B cell (primary cell): ENCODE data around the gene ASTN2. TPM values are rescaled to one million over a fixed set of nuclear protein-coding genes. Genes with fewer than 3 reads are reported as not detected.

Experiments used
- ATAC-seq: fragments of 200-7000 bp; cut with Tn5 transposase; one replicate; pipeline ENCODE4 v1.10.0; 2021; ENCODE audit warnings: low read depth, mild to moderate bottlenecking, moderate number of reproducible peaks, moderate library complexity
- CTCF ChIA-PET: fragments of 350-600 bp; sonication (Branson Sonifier 250); formaldehyde crosslinking; loops from one replicate; lab custom pipeline; 2021; ENCODE audit warnings: antibody characterized with exemption, inconsistent platforms; lab: Charles Lee
- POLR2A ChIA-PET: fragments of 350-600 bp; sonication (Branson Sonifier 250); formaldehyde crosslinking; loops from one replicate; lab custom pipeline; 2021; ENCODE audit warnings: antibody characterized with exemption; lab: Charles Lee
- DNase-seq: peaks from one replicate; pipeline ENCODE4 v3.0.0; 2013
- H2AFZ ChIP-seq: 2 replicates; pipeline ENCODE4 v1.6.1; 2012; ENCODE audit warnings: mild to moderate bottlenecking, low read depth, low read length; ENCODE audit not compliant: insufficient read depth, poor library complexity, severe bottlenecking
- H3K27ac ChIP-seq, 2 donors: 1 replicate in 1 of 2; 2 replicates in 1 of 2; pipeline ENCODE4 v1.5.1; 2012 to 2013; ENCODE audit warnings: low read length in 2 of 2, mild to moderate bottlenecking in 2 of 2, moderate library complexity in 1 of 2
- H3K27me3 ChIP-seq, 4 experiments: fragments of 200-600 bp in 1 of 4; sonication (generic) in 1 of 4; replicated peaks in 1 of 4; 1 replicate in 2 of 4; 2 replicates in 2 of 4; pipeline versions ENCODE4 v1.6.1 to v1.7.0; 2013 to 2016; ENCODE audit warnings: low read length in 3 of 4, mild to moderate bottlenecking in 2 of 4, mixed read lengths in 1 of 4, moderate library complexity in 1 of 4; ENCODE audit not compliant: insufficient read depth in 4 of 4, control insufficient read depth in 3 of 4; ENCODE audit errors: control extremely low read depth in 1 of 4
- H3K36me3 ChIP-seq, 2 experiments: replicated peaks in 1 of 2; 1 replicate in 1 of 2; 2 replicates in 1 of 2; pipeline versions ENCODE4 v1.6.1 to v1.7.1; 2013; ENCODE audit warnings: low read length in 1 of 2; ENCODE audit not compliant: insufficient read depth in 2 of 2, control insufficient read depth in 1 of 2; ENCODE audit errors: control extremely low read depth in 1 of 2, extremely low read depth in 1 of 2
- H3K4me1 ChIP-seq, 2 donors: fragments of 200-600 bp in 1 of 2; sonication (generic) in 1 of 2; 1 replicate in 1 of 2; 2 replicates in 1 of 2; pipeline versions ENCODE4 v1.5.1 to v1.6.1; 2013 to 2017; ENCODE audit warnings: low read length in 2 of 2; ENCODE audit not compliant: control insufficient read depth in 2 of 2, insufficient read depth in 2 of 2
- H3K4me2 ChIP-seq: replicated peaks from 2 replicates; pipeline ENCODE3; 2012; ENCODE audit warnings: mild to moderate bottlenecking, low read depth, low read length; ENCODE audit not compliant: poor library complexity, severe bottlenecking
- H3K4me3 ChIP-seq, 5 experiments: fragments of 200-600 bp in 1 of 5; sonication (generic) in 1 of 5; 1 replicate in 3 of 5; 2 replicates in 2 of 5; pipeline versions ENCODE4 v1.5.1 to v1.7.0; 2011 to 2016; ENCODE audit warnings: low read length in 4 of 5, mild to moderate bottlenecking in 4 of 5, low read depth in 2 of 5, control low read depth in 1 of 5, moderate library complexity in 1 of 5; ENCODE audit not compliant: insufficient read depth in 1 of 5; ENCODE audit errors: control extremely low read depth in 1 of 5, extremely low read depth in 1 of 5
- H3K79me2 ChIP-seq: fragments of 200-600 bp; sonication (generic); one replicate; pipeline ENCODE4 v1.6.0; 2016; ENCODE audit warnings: low read length; ENCODE audit not compliant: control insufficient read depth, insufficient read depth
- H3K9ac ChIP-seq: fragments of 200-600 bp; sonication (generic); 2 replicates; pipeline ENCODE4 v1.6.1; 2017; ENCODE audit warnings: mild to moderate bottlenecking, low read length, moderate library complexity
- H3K9me3 ChIP-seq, 3 donors: one replicate each; pipeline versions ENCODE4 v1.6.1 to v1.7.1; 2013; ENCODE audit warnings: low read length in 2 of 3; ENCODE audit not compliant: control insufficient read depth in 2 of 3, insufficient read depth in 1 of 3; ENCODE audit errors: control extremely low read depth in 1 of 3
- H4K20me1 ChIP-seq: 2 replicates; pipeline ENCODE4 v1.6.0; 2012; ENCODE audit warnings: mild to moderate bottlenecking, low read length; ENCODE audit not compliant: insufficient read depth, control insufficient read depth, poor library complexity, severe bottlenecking
- H3K27ac Mint-ChIP-seq: one replicate; pipeline ENCODE4 v1.8.0; 2021; ENCODE audit warnings: mixed read lengths
- H3K27me3 Mint-ChIP-seq: one replicate; pipeline ENCODE4 v1.8.0; 2021; ENCODE audit warnings: mixed read lengths
- H3K4me1 Mint-ChIP-seq: one replicate; pipeline ENCODE4 v1.8.0; 2021; ENCODE audit warnings: mixed read lengths
- H3K4me3 Mint-ChIP-seq: one replicate; pipeline ENCODE4 v1.8.0; 2021; ENCODE audit warnings: mixed read lengths
- H3K9me3 Mint-ChIP-seq: one replicate; pipeline ENCODE4 v1.8.0; 2022; ENCODE audit warnings: mixed read lengths; ENCODE audit not compliant: insufficient read depth
- CTCF ChIP-seq: fragments of 200-600 bp; IDR thresholded peaks from one replicate; pipeline ENCODE4 v1.8.0; 2022; ENCODE audit warnings: antibody characterized with exemption, mild to moderate bottlenecking
- EZH2 ChIP-seq: IDR thresholded peaks from 2 replicates; pipeline ENCODE4 v1.6.1; 2012; ENCODE audit warnings: borderline replicate concordance, low read depth, mild to moderate bottlenecking, moderate library complexity, low read length; ENCODE audit not compliant: insufficient read depth, poor library complexity, severe bottlenecking
- WGBS: methylation state at CpG from one replicate; pipeline ENCODE4 v1.1.5; 2013; ENCODE audit warnings: missing lambda C conversion rate; ENCODE audit not compliant: insufficient coverage; 5-methylcytosine and 5-hydroxymethylcytosine counted together
- intact Hi-C: fragments of 100-400 bp; cut with micrococcal nuclease; formaldehyde crosslinking; loops from one replicate; pipeline ENCODE4 v1.10.0; 2022
- polyA plus RNA-seq: library from polyadenylated mRNA; depleted of rRNA; stranded (reverse); fragments of >200 nt; gene quantifications from 2 replicates; pipeline ENCODE4 v1.2.3, GENCODE V29; 2012
- total RNA-seq, 2 donors: library from RNA; stranded (reverse); fragments of 120-200 nt in 1 of 2; gene quantifications; 1 replicate in 1 of 2; 2 replicates in 1 of 2; pipeline versions ENCODE4 v1.2.3 to v1.2.4, GENCODE V29; 2013 to 2022

ASTN2 gene
- total and polyA plus RNA-seq, 2 donors (not counting 1 experiment from before 2014, with no cell fraction given): 1.2 to 3.6 TPM

- no peaks in the 10 kb centered on the region for H3K9me3 ChIP-seq
- no peak overlapping the region for H3K27ac ChIP-seq
- no peaks in the 10 kb centered on the region for H3K27me3 ChIP-seq
- 90% methylated on average over 4 of the region's 5 CpGs for WGBS
- H2AFZ ChIP-seq: no peak overlapping the region
- H3K9ac ChIP-seq: no peak overlapping the region
- H3K4me2 ChIP-seq: no peak overlapping the region
- no peaks in the 10 kb centered on the region for H3K36me3 ChIP-seq
- H3K9me3 Mint-ChIP-seq: no peaks in the 10 kb centered on the region
- TF ChIP-seq EZH2 (no peak), CTCF (no peak)
- no peaks in the 10 kb centered on the region for H3K4me1 Mint-ChIP-seq
- DNase-seq (no peak), ATAC-seq (no peak)
- H3K4me3 Mint-ChIP-seq: no peak overlapping the region
- no peaks in the 10 kb centered on the region for H4K20me1 ChIP-seq
- CTCF ChIA-PET: no interaction called here
- POLR2A ChIA-PET: no interaction called here
- H3K27ac Mint-ChIP-seq: no peak overlapping the region
- intact Hi-C loops: no loop called here
- H3K27me3 Mint-ChIP-seq: no peaks in the 10 kb centered on the region
- no peaks in the 10 kb centered on the region for H3K79me2 ChIP-seq
- no peak overlapping the region for H3K4me3 ChIP-seq
- no peaks in the 10 kb centered on the region for H3K4me1 ChIP-seq
These were observed 845.7 kb downstream of the ASTN2 start for GRCh38 chr9:116569111-116569510.

- no peak for ATAC-seq
- no peaks in the 10 kb centered on the region for H3K4me1 Mint-ChIP-seq
- H3K4me3 Mint-ChIP-seq: no peak overlapping the region
- Histone ChIP-seq H3K79me2 (no peaks in the 10 kb centered on the region), H3K27me3 (no peaks in the 10 kb centered on the region), H4K20me1 (no peaks in the 10 kb centered on the region), H3K36me3 (no peaks in the 10 kb centered on the region), H3K4me3 (no peak overlapping the region), H3K9ac (no peak overlapping the region), H3K27ac (no peak overlapping the region), H3K4me1 (no peaks in the 10 kb centered on the region), H3K9me3 (no peaks in the 10 kb centered on the region), H2AFZ (no peak overlapping the region), H3K4me2 (no peak overlapping the region)
- no peak overlapping the region for H3K27ac Mint-ChIP-seq
- TF ChIP-seq CTCF: no peak
- TF ChIP-seq EZH2: no peak
- ChIA-PET POLR2A (no interaction called here), CTCF (no interaction called here)
- H3K9me3 Mint-ChIP-seq: no peaks in the 10 kb centered on the region
- 68% methylated on average over 4 of the region's 5 CpGs for WGBS
- intact Hi-C loops: no loop called here
- DNase-seq: no peak
- H3K27me3 Mint-ChIP-seq: no peaks in the 10 kb centered on the region
These were observed 848.0 kb downstream of the ASTN2 start for GRCh38 chr9:116566677-116567488.
